ENCODE measurements around the gene SHANK3.

The SHANK3 gene

DNA sequence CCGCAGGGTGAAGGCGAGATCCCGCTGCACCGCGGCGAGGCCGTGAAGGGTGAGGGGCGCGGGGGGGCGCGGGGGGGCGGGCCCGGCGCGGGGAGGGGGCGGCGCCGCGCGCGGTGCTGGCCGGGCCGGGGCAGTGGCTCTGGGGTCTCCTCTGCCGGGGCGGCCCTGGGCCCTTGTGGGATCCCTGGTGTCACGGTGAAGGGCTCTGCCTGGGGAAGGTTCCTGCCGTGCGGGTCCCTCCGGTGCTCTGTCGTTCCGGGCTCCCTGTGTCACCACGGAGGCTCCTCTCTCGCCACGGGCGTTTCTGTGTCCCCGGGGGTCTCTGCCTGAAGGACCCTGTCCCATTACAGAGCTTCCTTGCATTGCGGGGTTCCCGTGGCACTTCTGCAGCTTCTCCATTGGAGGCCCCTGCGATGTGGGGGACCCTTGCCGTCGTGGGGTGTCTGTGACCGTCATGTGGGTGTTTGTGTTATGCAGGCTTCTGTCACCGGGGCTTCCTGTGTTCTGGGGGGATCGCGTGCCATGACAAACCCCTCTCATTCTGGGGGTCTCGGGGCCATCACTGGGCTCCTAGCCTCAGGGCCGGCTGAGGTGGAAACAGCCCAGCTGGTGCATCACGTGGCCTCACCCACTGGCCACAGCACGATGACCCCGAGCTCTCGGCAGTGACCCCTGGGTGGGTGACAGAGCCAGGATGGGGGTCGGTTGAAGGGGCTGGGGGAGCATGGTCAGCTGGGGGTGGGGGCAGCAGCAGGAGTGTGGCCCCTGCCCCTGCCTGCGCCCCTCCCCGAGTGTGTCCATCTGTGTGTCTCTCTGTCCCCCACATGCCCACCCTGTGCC lies 25.3 kb downstream of the SHANK3 start:
- no peak for TF ChIP-seq EZH2phosphoT487 (conservative IDR thresholded peaks at IDR 0.05; ENCODE audit: low read length)
- TF ChIP-seq CTCF (IDR thresholded peaks at IDR 0.05; ENCODE audit: insufficient read depth, low read length, poor library complexity, severe bottlenecking), result no peak
- Histone ChIP-seq H3K9me3 (ENCODE audit: insufficient read depth, low read length) (no peaks in the 10 kb centered on the region), H3K4me2 (ENCODE audit: low read depth, low read length, poor library complexity, severe bottlenecking) (no peak overlapping the region)

DNA sequence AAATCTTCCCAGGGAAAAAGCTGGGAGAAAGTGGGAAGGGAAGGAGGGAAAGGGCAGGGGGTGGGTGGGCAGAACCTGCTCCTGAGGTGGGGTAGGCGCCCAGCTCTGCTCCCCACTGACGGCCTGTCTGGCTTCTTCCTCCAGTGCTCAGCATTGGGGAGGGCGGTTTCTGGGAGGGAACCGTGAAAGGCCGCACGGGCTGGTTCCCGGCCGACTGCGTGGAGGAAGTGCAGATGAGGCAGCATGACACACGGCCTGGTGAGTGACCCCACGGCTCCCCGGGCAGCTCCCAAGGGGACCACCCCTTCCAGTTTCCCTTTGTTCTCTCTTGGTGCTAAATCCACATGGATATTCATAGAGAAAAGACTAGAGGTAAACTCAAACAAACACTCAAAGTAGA lies 25.9 kb downstream of the SHANK3 start:
- H4K20me1 ChIP-seq (ENCODE audit: low read depth, low read length), result no peaks in the 10 kb centered on the region
- H3K27ac ChIP-seq (ENCODE audit: low read depth, low read length), result no peak overlapping the region
- H3K4me3 ChIP-seq (ENCODE audit: insufficient read depth, low read length, poor library complexity, severe bottlenecking), result no peak overlapping the region
- TF ChIP-seq EZH2phosphoT487 (conservative IDR thresholded peaks at IDR 0.05; ENCODE audit: low read length) (no peak), CTCF (IDR thresholded peaks at IDR 0.05; ENCODE audit: insufficient read depth, low read length, poor library complexity, severe bottlenecking) (no peak)
- H3K79me2 ChIP-seq (ENCODE audit: insufficient read depth, low read length), result no peaks in the 10 kb centered on the region
- H3K9me2 ChIP-seq (replicated peaks; ENCODE audit: insufficient read depth, low read length), result no peaks in the 10 kb centered on the region
- H3K36me3 ChIP-seq (ENCODE audit: low read length), result no peaks in the 10 kb centered on the region
- no peaks in the 10 kb centered on the region for H3F3A ChIP-seq (ENCODE audit: insufficient read depth)
- no peak overlapping the region for H3K9ac ChIP-seq (ENCODE audit: low read length)
- H3K4me2 ChIP-seq (ENCODE audit: low read depth, low read length, poor library complexity, severe bottlenecking), result no peak overlapping the region
- H3K9me3 ChIP-seq (ENCODE audit: insufficient read depth, low read length), result no peaks in the 10 kb centered on the region
- no peaks in the 10 kb centered on the region for H3K27me3 ChIP-seq (ENCODE audit: low read length)
- H2AFZ ChIP-seq (ENCODE audit: low read depth, low read length, severe bottlenecking), result no peak overlapping the region

More for the DNA sequence above, 25.3 kb downstream of the SHANK3 start:
- Histone ChIP-seq H3K36me3 (ENCODE audit: low read length) (no peaks in the 10 kb centered on the region), H3K79me2 (ENCODE audit: insufficient read depth, low read length) (no peaks in the 10 kb centered on the region), H3K9me2 (replicated peaks; ENCODE audit: insufficient read depth, low read length) (no peaks in the 10 kb centered on the region), H3F3A (ENCODE audit: insufficient read depth) (no peaks in the 10 kb centered on the region), H4K20me1 (ENCODE audit: low read depth, low read length) (no peaks in the 10 kb centered on the region), H2AFZ (ENCODE audit: low read depth, low read length, severe bottlenecking) (no peak overlapping the region), H3K27me3 (ENCODE audit: low read length) (no peaks in the 10 kb centered on the region), H3K27ac (ENCODE audit: low read depth, low read length) (no peak overlapping the region), H3K4me3 (ENCODE audit: insufficient read depth, low read length, poor library complexity, severe bottlenecking) (no peak overlapping the region), H3K9ac (ENCODE audit: low read length) (no peak overlapping the region)

GRCh38 chr22:50699001-50699755 lies 26.6 kb downstream of the SHANK3 start:
- H3K4me3 ChIP-seq (ENCODE audit: insufficient read depth, low read length, poor library complexity, severe bottlenecking), result no peak overlapping the region
- H3K79me2 ChIP-seq (ENCODE audit: insufficient read depth, low read length), result no peaks in the 10 kb centered on the region
- H3K27ac ChIP-seq (ENCODE audit: low read depth, low read length), result no peak overlapping the region
- TF ChIP-seq CTCF (IDR thresholded peaks at IDR 0.05; ENCODE audit: insufficient read depth, low read length, poor library complexity, severe bottlenecking) (no peak), EZH2phosphoT487 (conservative IDR thresholded peaks at IDR 0.05; ENCODE audit: low read length) (no peak)
- no peaks in the 10 kb centered on the region for H3K36me3 ChIP-seq (ENCODE audit: low read length)
- no peaks in the 10 kb centered on the region for H3K27me3 ChIP-seq (ENCODE audit: low read length)
- no peaks in the 10 kb centered on the region for H3K9me2 ChIP-seq (replicated peaks; ENCODE audit: insufficient read depth, low read length)
- H3F3A ChIP-seq (ENCODE audit: insufficient read depth), result no peaks in the 10 kb centered on the region
- H2AFZ ChIP-seq (ENCODE audit: low read depth, low read length, severe bottlenecking), result no peak overlapping the region
- no peaks in the 10 kb centered on the region for H3K9me3 ChIP-seq (ENCODE audit: insufficient read depth, low read length)
- H3K9ac ChIP-seq (ENCODE audit: low read length), result no peak overlapping the region
- H4K20me1 ChIP-seq (ENCODE audit: low read depth, low read length), result no peaks in the 10 kb centered on the region
- H3K4me2 ChIP-seq (ENCODE audit: low read depth, low read length, poor library complexity, severe bottlenecking), result no peak overlapping the region

Measured in SU-DHL-6 (cell line).